Ishikawa (cell line): ENCODE data around the gene ACTRT2.

ENCODE experiments used
- EGR1 ChIP-seq: IDR thresholded peaks from 2 replicates; pipeline ENCODE4 v1.6.1; 2012
- TAF1 ChIP-seq: IDR thresholded peaks from 2 replicates; pipeline ENCODE4 v1.6.1; 2012; ENCODE audit warnings: low read depth, mild to moderate bottlenecking
- TEAD4 ChIP-seq: IDR thresholded peaks from 2 replicates; pipeline ENCODE4 v1.6.1; 2012
- YY1 ChIP-seq: IDR thresholded peaks from 2 replicates; pipeline ENCODE4 v1.6.1; 2012; ENCODE audit warnings: low read depth
- TF ChIP-seq, protein P1 (sequence below): IDR thresholded peaks from 2 replicates; pipeline ENCODE4 v1.6.1; 2012; ENCODE audit warnings: low read depth, mild to moderate bottlenecking
- TF ChIP-seq, protein P2 (sequence below): IDR thresholded peaks from 2 replicates; pipeline ENCODE4 v1.6.1; 2012

DNA sequence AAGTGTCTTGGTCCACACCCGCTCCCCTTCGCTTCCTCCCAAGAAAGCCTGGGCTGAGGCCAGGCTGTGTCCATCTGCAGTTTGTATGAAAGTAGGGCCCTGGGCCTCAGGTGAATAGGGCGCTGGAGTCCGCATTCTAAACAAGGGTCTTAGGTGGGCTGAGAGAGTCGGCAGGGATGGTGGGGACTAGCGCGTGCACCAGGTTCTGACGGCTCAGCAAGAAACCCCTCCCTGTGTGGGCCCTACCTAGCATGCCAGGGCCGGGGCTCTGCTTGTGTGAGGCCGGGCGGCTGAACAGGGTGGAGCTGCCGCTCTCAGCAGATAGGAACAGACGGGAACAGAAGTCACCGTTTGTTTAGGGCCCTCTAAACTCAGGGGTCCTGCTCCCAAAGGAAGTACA lies 1.7 kb downstream of the ACTRT2 start:
- TF ChIP-seq YY1 (no peak), TAF1 (no peak), EGR1 (no peak), TEAD4 (no peak)
- TF ChIP-seq, protein P1, sequence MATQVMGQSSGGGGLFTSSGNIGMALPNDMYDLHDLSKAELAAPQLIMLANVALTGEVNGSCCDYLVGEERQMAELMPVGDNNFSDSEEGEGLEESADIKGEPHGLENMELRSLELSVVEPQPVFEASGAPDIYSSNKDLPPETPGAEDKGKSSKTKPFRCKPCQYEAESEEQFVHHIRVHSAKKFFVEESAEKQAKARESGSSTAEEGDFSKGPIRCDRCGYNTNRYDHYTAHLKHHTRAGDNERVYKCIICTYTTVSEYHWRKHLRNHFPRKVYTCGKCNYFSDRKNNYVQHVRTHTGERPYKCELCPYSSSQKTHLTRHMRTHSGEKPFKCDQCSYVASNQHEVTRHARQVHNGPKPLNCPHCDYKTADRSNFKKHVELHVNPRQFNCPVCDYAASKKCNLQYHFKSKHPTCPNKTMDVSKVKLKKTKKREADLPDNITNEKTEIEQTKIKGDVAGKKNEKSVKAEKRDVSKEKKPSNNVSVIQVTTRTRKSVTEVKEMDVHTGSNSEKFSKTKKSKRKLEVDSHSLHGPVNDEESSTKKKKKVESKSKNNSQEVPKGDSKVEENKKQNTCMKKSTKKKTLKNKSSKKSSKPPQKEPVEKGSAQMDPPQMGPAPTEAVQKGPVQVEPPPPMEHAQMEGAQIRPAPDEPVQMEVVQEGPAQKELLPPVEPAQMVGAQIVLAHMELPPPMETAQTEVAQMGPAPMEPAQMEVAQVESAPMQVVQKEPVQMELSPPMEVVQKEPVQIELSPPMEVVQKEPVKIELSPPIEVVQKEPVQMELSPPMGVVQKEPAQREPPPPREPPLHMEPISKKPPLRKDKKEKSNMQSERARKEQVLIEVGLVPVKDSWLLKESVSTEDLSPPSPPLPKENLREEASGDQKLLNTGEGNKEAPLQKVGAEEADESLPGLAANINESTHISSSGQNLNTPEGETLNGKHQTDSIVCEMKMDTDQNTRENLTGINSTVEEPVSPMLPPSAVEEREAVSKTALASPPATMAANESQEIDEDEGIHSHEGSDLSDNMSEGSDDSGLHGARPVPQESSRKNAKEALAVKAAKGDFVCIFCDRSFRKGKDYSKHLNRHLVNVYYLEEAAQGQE, result no peak
- TF ChIP-seq, protein P2, sequence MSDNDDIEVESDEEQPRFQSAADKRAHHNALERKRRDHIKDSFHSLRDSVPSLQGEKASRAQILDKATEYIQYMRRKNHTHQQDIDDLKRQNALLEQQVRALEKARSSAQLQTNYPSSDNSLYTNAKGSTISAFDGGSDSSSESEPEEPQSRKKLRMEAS, result no peak
